K562 (cell line): ENCODE data around the gene MCAT.

Experiments used
- CREB1 ChIP-seq, 2 experiments: sonication (generic) in 1 of 2; formaldehyde crosslinking in 1 of 2; IDR thresholded peaks; 2 replicates each; pipeline versions ENCODE4 v1.6.1 to v1.8.0; 2012 to 2022; ENCODE audit warnings: inconsistent platforms in 1 of 2, mild to moderate bottlenecking in 1 of 2, missing genetic modification reagents in 1 of 2, moderate library complexity in 1 of 2
- EZH2 ChIP-seq: IDR thresholded peaks from 2 replicates; pipeline ENCODE4 v1.6.1; 2012; ENCODE audit warnings: low read depth, mild to moderate bottlenecking, inconsistent platforms, low read length, borderline replicate concordance
- GTF2F1 ChIP-seq: IDR thresholded peaks from 2 replicates; pipeline ENCODE4 v1.6.1; 2011; ENCODE audit warnings: low read depth, low read length, improper control_type of control experiment
- HMG20A ChIP-seq: fragments of 450-650 bp; formaldehyde crosslinking; conservative IDR thresholded peaks from 2 replicates; pipeline ENCODE4 v1.4.0; 2020; ENCODE audit warnings: mild to moderate bottlenecking, mixed read lengths
- MEIS2 ChIP-seq: fragments of 450-650 bp; IDR thresholded peaks from 2 replicates; pipeline ENCODE4 v1.6.1; 2014; ENCODE audit warnings: mild to moderate bottlenecking; ENCODE audit not compliant: partially characterized antibody
- NFE2L1 ChIP-seq: fragments of 450-650 bp; IDR thresholded peaks from 2 replicates; pipeline ENCODE4 v1.6.1; 2016; ENCODE audit warnings: missing genetic modification characterization, low read depth, mild to moderate bottlenecking, missing compliant biosample characterization, moderate library complexity, borderline replicate concordance
- TAF7 ChIP-seq: fragments of 450-650 bp; IDR thresholded peaks from 2 replicates; pipeline ENCODE4 v1.6.1; 2016; ENCODE audit warnings: missing genetic modification characterization, missing compliant biosample characterization
- USF2 ChIP-seq: sonication (generic); formaldehyde crosslinking; IDR thresholded peaks from 2 replicates; pipeline ENCODE4 v1.5.0; 2020; ENCODE audit warnings: missing genetic modification reagents
- ZBTB7A ChIP-seq: IDR thresholded peaks from 2 replicates; pipeline ENCODE4 v1.6.1; 2011; ENCODE audit warnings: low read depth, mild to moderate bottlenecking, low read length, moderate library complexity, borderline replicate concordance; ENCODE audit not compliant: control insufficient read depth
- TF ChIP-seq, protein P1 (sequence below), 3 experiments: IDR thresholded peaks in 2 of 3; conservative IDR thresholded peaks in 1 of 3; 2 replicates each; pipeline ENCODE4 v1.5.1; 2011 to 2012; ENCODE audit warnings: low read length in 3 of 3, mild to moderate bottlenecking in 3 of 3, control low read depth in 2 of 3, improper control_type of control experiment in 1 of 3, inconsistent platforms in 1 of 3, low read depth in 1 of 3, mixed read lengths in 1 of 3, moderate library complexity in 1 of 3; ENCODE audit not compliant: insufficient read depth in 2 of 3
- TF ChIP-seq, protein P2 (sequence below): fragments of 250-450 bp; sonication (Bioruptor Pico); IDR thresholded peaks from 2 replicates; pipeline ENCODE4 v1.4.0; 2020
- TF ChIP-seq, protein P3 (sequence below): fragments of 200-800 bp; sonication (Bioruptor generic); IDR thresholded peaks from 2 replicates; pipeline ENCODE4 v1.6.1; 2017; ENCODE audit warnings: missing genetic modification characterization, missing compliant biosample characterization
- TF ChIP-seq, protein P4 (sequence below): sonication (generic); formaldehyde crosslinking; IDR thresholded peaks from 2 replicates; pipeline ENCODE4 v1.8.0; 2022; ENCODE audit warnings: mild to moderate bottlenecking, low read depth, missing genetic modification reagents

GRCh38 chr22:43168471-43169309 is 25.5 kb upstream of the MCAT start:
- TF ChIP-seq MEIS2 (no peak), ZBTB7A (no peak), EZH2 (no peak), TAF7 (tag) (no peak), CREB1 (IDR thresholded peaks at IDR 0.05) (no peak), CREB1 (CRISPR knock-in tag; IDR thresholded peaks at IDR 0.05) (no peak), USF2 (no peak), GTF2F1 (no peak), HMG20A (CRISPR knock-in tag) (no peak), NFE2L1 (no peak)
- TF ChIP-seq, protein P1, sequence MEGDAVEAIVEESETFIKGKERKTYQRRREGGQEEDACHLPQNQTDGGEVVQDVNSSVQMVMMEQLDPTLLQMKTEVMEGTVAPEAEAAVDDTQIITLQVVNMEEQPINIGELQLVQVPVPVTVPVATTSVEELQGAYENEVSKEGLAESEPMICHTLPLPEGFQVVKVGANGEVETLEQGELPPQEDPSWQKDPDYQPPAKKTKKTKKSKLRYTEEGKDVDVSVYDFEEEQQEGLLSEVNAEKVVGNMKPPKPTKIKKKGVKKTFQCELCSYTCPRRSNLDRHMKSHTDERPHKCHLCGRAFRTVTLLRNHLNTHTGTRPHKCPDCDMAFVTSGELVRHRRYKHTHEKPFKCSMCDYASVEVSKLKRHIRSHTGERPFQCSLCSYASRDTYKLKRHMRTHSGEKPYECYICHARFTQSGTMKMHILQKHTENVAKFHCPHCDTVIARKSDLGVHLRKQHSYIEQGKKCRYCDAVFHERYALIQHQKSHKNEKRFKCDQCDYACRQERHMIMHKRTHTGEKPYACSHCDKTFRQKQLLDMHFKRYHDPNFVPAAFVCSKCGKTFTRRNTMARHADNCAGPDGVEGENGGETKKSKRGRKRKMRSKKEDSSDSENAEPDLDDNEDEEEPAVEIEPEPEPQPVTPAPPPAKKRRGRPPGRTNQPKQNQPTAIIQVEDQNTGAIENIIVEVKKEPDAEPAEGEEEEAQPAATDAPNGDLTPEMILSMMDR (IDR thresholded peaks at IDR 0.05 in 2 of 3, conservative IDR thresholded peaks at IDR 0.05 in 1 of 3; ENCODE audit: insufficient read depth in 2 of 3, low read depth in 1 of 3, low read length in 3 of 3) = no peak
- TF ChIP-seq, protein P2, sequence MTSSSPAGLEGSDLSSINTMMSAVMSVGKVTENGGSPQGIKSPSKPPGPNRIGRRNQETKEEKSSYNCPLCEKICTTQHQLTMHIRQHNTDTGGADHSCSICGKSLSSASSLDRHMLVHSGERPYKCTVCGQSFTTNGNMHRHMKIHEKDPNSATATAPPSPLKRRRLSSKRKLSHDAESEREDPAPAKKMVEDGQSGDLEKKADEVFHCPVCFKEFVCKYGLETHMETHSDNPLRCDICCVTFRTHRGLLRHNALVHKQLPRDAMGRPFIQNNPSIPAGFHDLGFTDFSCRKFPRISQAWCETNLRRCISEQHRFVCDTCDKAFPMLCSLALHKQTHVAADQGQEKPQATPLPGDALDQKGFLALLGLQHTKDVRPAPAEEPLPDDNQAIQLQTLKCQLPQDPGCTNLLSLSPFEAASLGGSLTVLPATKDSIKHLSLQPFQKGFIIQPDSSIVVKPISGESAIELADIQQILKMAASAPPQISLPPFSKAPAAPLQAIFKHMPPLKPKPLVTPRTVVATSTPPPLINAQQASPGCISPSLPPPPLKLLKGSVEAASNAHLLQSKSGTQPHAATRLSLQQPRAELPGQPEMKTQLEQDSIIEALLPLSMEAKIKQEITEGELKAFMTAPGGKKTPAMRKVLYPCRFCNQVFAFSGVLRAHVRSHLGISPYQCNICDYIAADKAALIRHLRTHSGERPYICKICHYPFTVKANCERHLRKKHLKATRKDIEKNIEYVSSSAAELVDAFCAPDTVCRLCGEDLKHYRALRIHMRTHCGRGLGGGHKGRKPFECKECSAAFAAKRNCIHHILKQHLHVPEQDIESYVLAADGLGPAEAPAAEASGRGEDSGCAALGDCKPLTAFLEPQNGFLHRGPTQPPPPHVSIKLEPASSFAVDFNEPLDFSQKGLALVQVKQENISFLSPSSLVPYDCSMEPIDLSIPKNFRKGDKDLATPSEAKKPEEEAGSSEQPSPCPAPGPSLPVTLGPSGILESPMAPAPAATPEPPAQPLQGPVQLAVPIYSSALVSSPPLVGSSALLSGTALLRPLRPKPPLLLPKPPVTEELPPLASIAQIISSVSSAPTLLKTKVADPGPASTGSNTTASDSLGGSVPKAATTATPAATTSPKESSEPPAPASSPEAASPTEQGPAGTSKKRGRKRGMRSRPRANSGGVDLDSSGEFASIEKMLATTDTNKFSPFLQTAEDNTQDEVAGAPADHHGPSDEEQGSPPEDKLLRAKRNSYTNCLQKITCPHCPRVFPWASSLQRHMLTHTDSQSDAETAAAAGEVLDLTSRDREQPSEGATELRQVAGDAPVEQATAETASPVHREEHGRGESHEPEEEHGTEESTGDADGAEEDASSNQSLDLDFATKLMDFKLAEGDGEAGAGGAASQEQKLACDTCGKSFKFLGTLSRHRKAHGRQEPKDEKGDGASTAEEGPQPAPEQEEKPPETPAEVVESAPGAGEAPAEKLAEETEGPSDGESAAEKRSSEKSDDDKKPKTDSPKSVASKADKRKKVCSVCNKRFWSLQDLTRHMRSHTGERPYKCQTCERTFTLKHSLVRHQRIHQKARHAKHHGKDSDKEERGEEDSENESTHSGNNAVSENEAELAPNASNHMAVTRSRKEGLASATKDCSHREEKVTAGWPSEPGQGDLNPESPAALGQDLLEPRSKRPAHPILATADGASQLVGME (CRISPR knock-in tag) = no peak
- TF ChIP-seq, protein P3, sequence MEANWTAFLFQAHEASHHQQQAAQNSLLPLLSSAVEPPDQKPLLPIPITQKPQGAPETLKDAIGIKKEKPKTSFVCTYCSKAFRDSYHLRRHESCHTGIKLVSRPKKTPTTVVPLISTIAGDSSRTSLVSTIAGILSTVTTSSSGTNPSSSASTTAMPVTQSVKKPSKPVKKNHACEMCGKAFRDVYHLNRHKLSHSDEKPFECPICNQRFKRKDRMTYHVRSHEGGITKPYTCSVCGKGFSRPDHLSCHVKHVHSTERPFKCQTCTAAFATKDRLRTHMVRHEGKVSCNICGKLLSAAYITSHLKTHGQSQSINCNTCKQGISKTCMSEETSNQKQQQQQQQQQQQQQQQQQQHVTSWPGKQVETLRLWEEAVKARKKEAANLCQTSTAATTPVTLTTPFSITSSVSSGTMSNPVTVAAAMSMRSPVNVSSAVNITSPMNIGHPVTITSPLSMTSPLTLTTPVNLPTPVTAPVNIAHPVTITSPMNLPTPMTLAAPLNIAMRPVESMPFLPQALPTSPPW (CRISPR knock-in tag) = no peak
- TF ChIP-seq, protein P4, sequence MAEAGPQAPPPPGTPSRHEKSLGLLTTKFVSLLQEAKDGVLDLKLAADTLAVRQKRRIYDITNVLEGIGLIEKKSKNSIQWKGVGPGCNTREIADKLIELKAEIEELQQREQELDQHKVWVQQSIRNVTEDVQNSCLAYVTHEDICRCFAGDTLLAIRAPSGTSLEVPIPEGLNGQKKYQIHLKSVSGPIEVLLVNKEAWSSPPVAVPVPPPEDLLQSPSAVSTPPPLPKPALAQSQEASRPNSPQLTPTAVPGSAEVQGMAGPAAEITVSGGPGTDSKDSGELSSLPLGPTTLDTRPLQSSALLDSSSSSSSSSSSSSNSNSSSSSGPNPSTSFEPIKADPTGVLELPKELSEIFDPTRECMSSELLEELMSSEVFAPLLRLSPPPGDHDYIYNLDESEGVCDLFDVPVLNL (CRISPR knock-in tag) = no peak
